K562 (cell line): Measurements from ENCODE around the gene LAMA2. TPM values are rescaled to one million over a fixed set of nuclear protein-coding genes. Genes with fewer than 3 reads are reported as not detected.

Experiments used
- ATAC-seq: fragments of 200-7000 bp; cut with Tn5 transposase; 3 replicates; pipeline ENCODE4 v1.9.1; 2020; ENCODE audit warnings: moderate library complexity
- BruUV-seq: library from RNA; stranded (reverse); fragments of 400-500 nt; replicated peaks from 2 replicates; lab custom pipeline; 2021; lab: Mats Ljungman, UMichigan
- CTCF ChIA-PET: fragments of 300-600 bp; formaldehyde crosslinking; extraction: SDS; loops from one replicate; lab custom pipeline; 2021; ENCODE audit warnings: low intra/inter-chr PET ratio; lab: Yijun Ruan, JAX
- POLR2A ChIA-PET: fragments of 300-600, 350-650 bp; sonication (Branson Sonifier 250); formaldehyde crosslinking; extraction: SDS; loops from one replicate; lab custom pipeline; 2021; ENCODE audit warnings: antibody characterized with exemption, inconsistent platforms; lab: Yijun Ruan, JAX
- DNase-seq, 4 experiments: peaks; one replicate each; pipeline versions ENCODE4 v3.0.0 to v3.0.0-alpha.2; 2011 to 2018; ENCODE audit warnings: low spot score in 3 of 4, mixed read lengths in 3 of 4; ENCODE audit errors: extremely low read depth in 1 of 4
- FAIRE-seq: peaks from 2 replicates; lab custom pipeline; 2011; peaks lifted over from hg19 to GRCh38; lab: Jason Lieb, UNC
- H2AFZ ChIP-seq: 2 replicates; pipeline ENCODE4 v1.6.0; 2011; ENCODE audit warnings: low read depth, low read length, control low read depth, inconsistent platforms
- H3K27ac ChIP-seq: fragments of 200-600 bp; 3 replicates; pipeline ENCODE4 v1.8.0; 2011; ENCODE audit warnings: low read depth, mild to moderate bottlenecking, control low read depth, inconsistent platforms, low read length, moderate library complexity, mixed read lengths; ENCODE audit errors: extremely low read depth
- H3K27me3 ChIP-seq, 2 experiments: fragments of 300-600 bp in 1 of 2; 2 replicates in 1 of 2; 3 replicates in 1 of 2; pipeline versions ENCODE4 v1.6.0 to v1.8.0; 2011; ENCODE audit warnings: inconsistent platforms in 2 of 2, low read length in 2 of 2, mild to moderate bottlenecking in 1 of 2, mixed read lengths in 1 of 2, moderate library complexity in 1 of 2; ENCODE audit not compliant: control insufficient read depth in 2 of 2, insufficient read depth in 2 of 2
- H3K36me3 ChIP-seq: fragments of 300-600 bp; 3 replicates; pipeline ENCODE4 v1.8.0; 2011; ENCODE audit warnings: mild to moderate bottlenecking, low read length, inconsistent platforms; ENCODE audit not compliant: control insufficient read depth, insufficient read depth
- H3K4me1 ChIP-seq, 2 experiments: fragments of 200-600 bp in 1 of 2; replicated peaks in 1 of 2; 2 replicates in 1 of 2; 3 replicates in 1 of 2; pipeline versions ENCODE4 v1.5.1 to v1.8.0; 2011; ENCODE audit warnings: inconsistent platforms in 2 of 2, low read length in 2 of 2, mild to moderate bottlenecking in 1 of 2, mixed read lengths in 1 of 2, moderate library complexity in 1 of 2; ENCODE audit not compliant: control insufficient read depth in 2 of 2, insufficient read depth in 2 of 2
- H3K4me2 ChIP-seq: 2 replicates; pipeline ENCODE4 v1.6.1; 2011; ENCODE audit warnings: low read length, control low read depth, inconsistent platforms, mixed read lengths; ENCODE audit not compliant: insufficient read depth
- H3K4me3 ChIP-seq: fragments of 200-600 bp; sonication (generic), shearing (Covaris generic); 2 replicates; pipeline ENCODE4 v1.5.1; 2016; ENCODE audit warnings: control low read depth, inconsistent platforms
- H3K79me2 ChIP-seq: fragments of 200-600 bp; 3 replicates; pipeline ENCODE4 v1.8.0; 2011; ENCODE audit warnings: low read length, inconsistent platforms; ENCODE audit not compliant: control insufficient read depth, insufficient read depth
- H3K9ac ChIP-seq, 2 experiments: 2 replicates each; pipeline versions ENCODE4 v1.6.0 to v1.6.1; 2011; ENCODE audit warnings: low read depth in 2 of 2, low read length in 2 of 2, control low read depth in 1 of 2, inconsistent platforms in 1 of 2, mild to moderate bottlenecking in 1 of 2, mixed read lengths in 1 of 2; ENCODE audit not compliant: insufficient read depth in 1 of 2
- H3K9me1 ChIP-seq: one replicate; pipeline ENCODE4 v1.6.0; 2011; ENCODE audit warnings: inconsistent platforms, mild to moderate bottlenecking, low read length, moderate library complexity; ENCODE audit not compliant: control insufficient read depth, insufficient read depth
- H3K9me3 ChIP-seq: replicated peaks from 2 replicates; pipeline ENCODE4 v1.5.1; 2011; ENCODE audit warnings: low read depth, low read length, inconsistent platforms; ENCODE audit not compliant: control insufficient read depth, insufficient read depth
- H4K20me1 ChIP-seq: replicated peaks from 2 replicates; pipeline ENCODE4 v1.6.1; 2011; ENCODE audit warnings: low read length, inconsistent platforms, mixed read lengths; ENCODE audit not compliant: control insufficient read depth, insufficient read depth
- CBX5 ChIP-seq: IDR thresholded peaks from 2 replicates; pipeline ENCODE4 v1.6.1; 2014; ENCODE audit warnings: low read depth, borderline replicate concordance
- CHCHD3 ChIP-seq: fragments of 250-450 bp; sonication (Bioruptor Pico); IDR thresholded peaks from 2 replicates; pipeline ENCODE4 v2.1.2; 2022; ENCODE audit warnings: mild to moderate bottlenecking
- DDX20 ChIP-seq: fragments of 450-650 bp; IDR thresholded peaks from 2 replicates; pipeline ENCODE4 v1.6.1; 2016; ENCODE audit warnings: missing genetic modification characterization, low read depth, mild to moderate bottlenecking, missing compliant biosample characterization, moderate library complexity
- EP400 ChIP-seq: fragments of 450-650 bp; IDR thresholded peaks from 2 replicates; pipeline ENCODE4 v1.6.1; 2017; ENCODE audit warnings: antibody characterized with exemption, mild to moderate bottlenecking, moderate library complexity
- MEF2D ChIP-seq: conservative IDR thresholded peaks from 2 replicates; pipeline ENCODE4 v1.6.1; 2016; ENCODE audit warnings: low read depth, missing genetic modification characterization, missing compliant biosample characterization
- PKNOX1 ChIP-seq: fragments of 450-650 bp; IDR thresholded peaks from 2 replicates; pipeline ENCODE4 v1.6.1; 2016
- PML ChIP-seq: IDR thresholded peaks from 2 replicates; pipeline ENCODE4 v1.6.1; 2012; ENCODE audit warnings: low read length, inconsistent platforms
- TAF9B ChIP-seq: fragments of 450-650 bp; IDR thresholded peaks from 2 replicates; pipeline ENCODE4 v1.6.1; 2018; ENCODE audit warnings: mild to moderate bottlenecking; ENCODE audit not compliant: partially characterized antibody
- ZBTB12 ChIP-seq: fragments of 250-450 bp; sonication (Bioruptor Pico); IDR thresholded peaks from 2 replicates; pipeline ENCODE4 v1.4.0; 2020
- ZNF395 ChIP-seq: fragments of 200-800 bp; sonication (Bioruptor generic); IDR thresholded peaks from 2 replicates; pipeline ENCODE4 v1.6.1; 2017; ENCODE audit warnings: missing genetic modification characterization, missing compliant biosample characterization
- ZNF551 ChIP-seq: fragments of 250-450 bp; sonication (Bioruptor Pico); IDR thresholded peaks from 2 replicates; pipeline ENCODE4 v1.5.0; 2021; ENCODE audit warnings: mild to moderate bottlenecking, moderate library complexity
- ZNF583 ChIP-seq: fragments of 250-450 bp; sonication (Bioruptor Pico); IDR thresholded peaks from 2 replicates; pipeline ENCODE4 v1.4.0; 2020
- WGBS: fragments of 100-300 bp; shearing (Covaris generic); methylation state at CpG from one replicate; pipeline ENCODE4 v1.1.6; 2016; ENCODE audit warnings: low coverage, mixed read lengths; ENCODE audit not compliant: insufficient coverage; ENCODE audit errors: missing lambda C conversion rate; 5-methylcytosine and 5-hydroxymethylcytosine counted together
- in situ Hi-C: fragments of 300-500 bp; cut with MboI; formaldehyde crosslinking; loops from 4 replicates; pipeline ENCODE4 v1.15.0; 2018; ENCODE audit warnings: inconsistent platforms, mixed read lengths
- intact Hi-C: fragments of 100-400 bp; cut with micrococcal nuclease; formaldehyde crosslinking; loops from 2 replicates; pipeline ENCODE4 v1.14.2; 2022
- polyA plus RNA-seq, 8 experiments: library from polyadenylated mRNA; depleted of rRNA in 4 of 8; stranded (reverse) in 5 of 8; unstranded in 3 of 8; fragments of >200 nt; fragmentation: Nextera tagmentation in 2 of 8; fragmentation: Illumina TruSeq in 1 of 8; extraction: Ambion mirVana in 2 of 8; extraction: Trizol in 1 of 8; gene quantifications; 2 replicates each; pipeline versions ENCODE4 v1.2.1 to v1.2.3, GENCODE V29; 2011 to 2014; ENCODE audit warnings: inconsistent platforms in 1 of 8, missing spikeins in 1 of 8
- total RNA-seq, 7 experiments: library from RNA; depleted of rRNA in 6 of 7; stranded (reverse); fragments of >200 nt in 6 of 7; fragmentation: Illumina TruSeq in 2 of 7; extraction: Trizol in 2 of 7; gene quantifications; 2 replicates each; pipeline versions ENCODE4 v1.2.1 to v1.2.3, GENCODE V29; 2011 to 2021; ENCODE audit warnings: low replicate concordance in 1 of 7
- TF ChIP-seq, protein P1 (sequence below): fragments of 200-800 bp; sonication (Bioruptor generic); IDR thresholded peaks from 2 replicates; pipeline ENCODE4 v1.6.1; 2016; ENCODE audit warnings: missing genetic modification characterization, missing compliant biosample characterization
- TF ChIP-seq, protein P2 (sequence below): fragments of 250-450 bp; sonication (Bioruptor Pico); IDR thresholded peaks from 2 replicates; pipeline ENCODE4 v1.8.0; 2021; ENCODE audit warnings: moderate library complexity, mild to moderate bottlenecking, inconsistent platforms

The LAMA2 gene
- total and polyA plus RNA-seq, 9 of the 15 experiments (the other 6 are each of a cell fraction or from before 2014, with no cell fraction given) = 0.04 to 1.5 (median 0.36) TPM

DNA sequence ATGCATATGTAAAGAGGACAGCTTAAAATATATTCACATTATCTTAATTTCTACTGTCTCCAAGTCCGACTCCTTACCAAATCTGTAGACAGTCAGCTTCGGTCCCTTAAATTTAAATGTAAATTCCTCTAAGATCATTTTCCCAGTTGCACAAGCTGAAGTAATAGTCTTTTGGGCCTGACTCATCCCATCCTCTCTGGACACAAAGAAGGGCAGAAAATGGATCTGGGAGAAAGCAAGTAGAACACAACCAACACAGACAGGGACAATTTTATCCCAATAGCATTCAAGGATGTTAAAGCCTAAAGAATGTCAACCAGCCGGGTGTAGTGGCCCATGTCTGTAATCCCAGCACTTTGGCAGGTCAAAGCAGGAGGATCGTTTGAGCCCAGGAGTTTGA is 598.8 kb downstream of the LAMA2 start:
- Histone ChIP-seq H2AFZ (no peak overlapping the region), H3K4me2 (no peak overlapping the region), H3K79me2 (no peaks in the 10 kb centered on the region), H3K4me3 (no peak overlapping the region), H3K36me3 (no peaks in the 10 kb centered on the region), H3K4me1 (no peaks in the 10 kb centered on the region), H3K9me1 (no peaks in the 10 kb centered on the region), H3K27me3 (peaks cover 0 to 2% of the 10 kb centered on the region in 2 experiments; a peak in 3 of 5 replicates), H3K9ac (no peak overlapping the region), H3K27ac (no peak overlapping the region), H3K9me3 (no peaks in the 10 kb centered on the region), H4K20me1 (no peaks in the 10 kb centered on the region)
- intact Hi-C loops = no loop called here
- in situ Hi-C loops = no loop called here
- FAIRE-seq (no peak), ATAC-seq (no peak), DNase-seq (no peak)
- POLR2A ChIA-PET = no interaction called here
- CTCF ChIA-PET = no interaction called here
- 0% methylated on average over 4 of the region's 4 CpGs for WGBS
- BruUV-seq = no TSS peak
- TF ChIP-seq DDX20 (tag) = no peak
- no peak for TF ChIP-seq MEF2D (tag)
- TF ChIP-seq TAF9B = no peak
- TF ChIP-seq PML = no peak
- TF ChIP-seq ZNF551 (CRISPR knock-in tag) = no peak
- TF ChIP-seq PKNOX1 = no peak
- TF ChIP-seq EP400 = no peak
- no peak for TF ChIP-seq CHCHD3 (CRISPR knock-in tag)
- no peak for TF ChIP-seq ZNF583 (CRISPR knock-in tag)
- TF ChIP-seq, protein P1, sequence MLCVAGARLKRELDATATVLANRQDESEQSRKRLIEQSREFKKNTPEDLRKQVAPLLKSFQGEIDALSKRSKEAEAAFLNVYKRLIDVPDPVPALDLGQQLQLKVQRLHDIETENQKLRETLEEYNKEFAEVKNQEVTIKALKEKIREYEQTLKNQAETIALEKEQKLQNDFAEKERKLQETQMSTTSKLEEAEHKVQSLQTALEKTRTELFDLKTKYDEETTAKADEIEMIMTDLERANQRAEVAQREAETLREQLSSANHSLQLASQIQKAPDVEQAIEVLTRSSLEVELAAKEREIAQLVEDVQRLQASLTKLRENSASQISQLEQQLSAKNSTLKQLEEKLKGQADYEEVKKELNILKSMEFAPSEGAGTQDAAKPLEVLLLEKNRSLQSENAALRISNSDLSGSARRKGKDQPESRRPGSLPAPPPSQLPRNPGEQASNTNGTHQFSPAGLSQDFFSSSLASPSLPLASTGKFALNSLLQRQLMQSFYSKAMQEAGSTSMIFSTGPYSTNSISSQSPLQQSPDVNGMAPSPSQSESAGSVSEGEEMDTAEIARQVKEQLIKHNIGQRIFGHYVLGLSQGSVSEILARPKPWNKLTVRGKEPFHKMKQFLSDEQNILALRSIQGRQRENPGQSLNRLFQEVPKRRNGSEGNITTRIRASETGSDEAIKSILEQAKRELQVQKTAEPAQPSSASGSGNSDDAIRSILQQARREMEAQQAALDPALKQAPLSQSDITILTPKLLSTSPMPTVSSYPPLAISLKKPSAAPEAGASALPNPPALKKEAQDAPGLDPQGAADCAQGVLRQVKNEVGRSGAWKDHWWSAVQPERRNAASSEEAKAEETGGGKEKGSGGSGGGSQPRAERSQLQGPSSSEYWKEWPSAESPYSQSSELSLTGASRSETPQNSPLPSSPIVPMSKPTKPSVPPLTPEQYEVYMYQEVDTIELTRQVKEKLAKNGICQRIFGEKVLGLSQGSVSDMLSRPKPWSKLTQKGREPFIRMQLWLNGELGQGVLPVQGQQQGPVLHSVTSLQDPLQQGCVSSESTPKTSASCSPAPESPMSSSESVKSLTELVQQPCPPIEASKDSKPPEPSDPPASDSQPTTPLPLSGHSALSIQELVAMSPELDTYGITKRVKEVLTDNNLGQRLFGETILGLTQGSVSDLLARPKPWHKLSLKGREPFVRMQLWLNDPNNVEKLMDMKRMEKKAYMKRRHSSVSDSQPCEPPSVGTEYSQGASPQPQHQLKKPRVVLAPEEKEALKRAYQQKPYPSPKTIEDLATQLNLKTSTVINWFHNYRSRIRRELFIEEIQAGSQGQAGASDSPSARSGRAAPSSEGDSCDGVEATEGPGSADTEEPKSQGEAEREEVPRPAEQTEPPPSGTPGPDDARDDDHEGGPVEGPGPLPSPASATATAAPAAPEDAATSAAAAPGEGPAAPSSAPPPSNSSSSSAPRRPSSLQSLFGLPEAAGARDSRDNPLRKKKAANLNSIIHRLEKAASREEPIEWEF = no peak
- TF ChIP-seq ZNF395 (CRISPR knock-in tag) = no peak
- no peak for TF ChIP-seq ZBTB12
- no peak for TF ChIP-seq CBX5
- TF ChIP-seq, protein P2, sequence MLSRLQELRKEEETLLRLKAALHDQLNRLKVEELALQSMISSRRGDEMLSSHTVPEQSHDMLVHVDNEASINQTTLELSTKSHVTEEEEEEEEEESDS = no peak
